Neural cell (in vitro differentiated cells): ENCODE results near the gene ABCF2. TPM values are rescaled to one million over a fixed set of nuclear protein-coding genes. Genes with fewer than 3 reads are reported as not detected.

Experiments
- H2AFZ ChIP-seq: fragments of 200-600, 300-800 bp; sonication (generic), shearing (Covaris generic); 2 replicates; pipeline ENCODE4 v1.6.0; 2014; ENCODE audit warnings: low read depth, mild to moderate bottlenecking, antibody characterized with exemption, low read length, moderate library complexity
- H3F3A ChIP-seq: fragments of 200-600 bp; shearing (Covaris generic); 2 replicates; pipeline ENCODE4 v1.6.1; 2016; ENCODE audit warnings: mild to moderate bottlenecking, moderate library complexity, mixed read lengths, antibody characterized with exemption, low read length; ENCODE audit not compliant: insufficient read depth, poor library complexity, severe bottlenecking
- H3K27ac ChIP-seq: fragments of 200-600, 300-800 bp; sonication (generic), shearing (Covaris generic); 2 replicates; pipeline ENCODE4 v1.5.1; 2014; ENCODE audit warnings: mild to moderate bottlenecking, low read length, moderate library complexity
- H3K27me3 ChIP-seq: fragments of 300-800, 200-600 bp; sonication (generic), shearing (Covaris generic); 2 replicates; pipeline ENCODE4 v1.6.0; 2014; ENCODE audit warnings: mild to moderate bottlenecking, low read depth, low read length, moderate library complexity; ENCODE audit not compliant: insufficient read depth
- H3K36me3 ChIP-seq: fragments of 300-800, 200-600 bp; sonication (generic), shearing (Covaris generic); 2 replicates; pipeline ENCODE4 v1.5.1; 2014; ENCODE audit warnings: mild to moderate bottlenecking, antibody characterized with exemption, low read length, moderate library complexity; ENCODE audit not compliant: insufficient read depth
- H3K4me2 ChIP-seq: fragments of 300-800, 200-600 bp; sonication (generic), shearing (Covaris generic); 2 replicates; pipeline ENCODE4 v1.6.0; 2014; ENCODE audit warnings: mild to moderate bottlenecking, low read length
- H3K4me3 ChIP-seq: fragments of 300-800, 200-600 bp; sonication (generic), shearing (Covaris generic); 2 replicates; pipeline ENCODE4 v1.5.1; 2014; ENCODE audit warnings: mild to moderate bottlenecking, low read length, moderate library complexity
- H3K79me2 ChIP-seq: fragments of 200-600 bp; shearing (Covaris generic); replicated peaks from 2 replicates; pipeline ENCODE4 v1.6.0; 2014; ENCODE audit warnings: mild to moderate bottlenecking, low read length, moderate library complexity; ENCODE audit not compliant: insufficient read depth
- H3K9ac ChIP-seq: fragments of 300-800, 200-600 bp; sonication (generic), shearing (Covaris generic); 2 replicates; pipeline ENCODE4 v1.6.1; 2016; ENCODE audit warnings: mild to moderate bottlenecking, low read length, mixed read lengths
- H3K9me2 ChIP-seq: fragments of 200-600 bp; shearing (Covaris generic); 2 replicates; pipeline ENCODE4 v1.6.1; 2016; ENCODE audit warnings: mild to moderate bottlenecking, low read length, mixed read lengths; ENCODE audit not compliant: insufficient read depth
- H3K9me3 ChIP-seq: fragments of 200-600, 300-800 bp; sonication (generic), shearing (Covaris generic); 2 replicates; pipeline ENCODE4 v1.6.1; 2016; ENCODE audit warnings: mild to moderate bottlenecking, mixed run types, low read length, moderate library complexity, mixed read lengths
- H4K20me1 ChIP-seq: fragments of 200-600 bp; shearing (Covaris generic); 2 replicates; pipeline ENCODE4 v1.6.1; 2016; ENCODE audit warnings: mild to moderate bottlenecking, mixed run types; ENCODE audit not compliant: insufficient read depth
- CTCF ChIP-seq: fragments of 450-650 bp; IDR thresholded peaks from 2 replicates; pipeline ENCODE4 v1.5.1; 2014; ENCODE audit warnings: antibody characterized with exemption, mild to moderate bottlenecking, moderate library complexity; ENCODE audit not compliant: poor library complexity, severe bottlenecking
- EP300 ChIP-seq: fragments of 450-650 bp; conservative IDR thresholded peaks from 2 replicates; pipeline ENCODE4 v1.6.1; 2014; ENCODE audit warnings: antibody characterized with exemption, mild to moderate bottlenecking, moderate library complexity; ENCODE audit not compliant: poor library complexity, severe bottlenecking
- EZH2 ChIP-seq: fragments of 200-600, 300-800 bp; shearing (Covaris generic), sonication (generic); IDR thresholded peaks from 2 replicates; pipeline ENCODE4 v1.6.1; 2014; ENCODE audit warnings: antibody characterized with exemption, low read length, borderline replicate concordance, mild to moderate bottlenecking; ENCODE audit not compliant: insufficient read depth, poor library complexity, severe bottlenecking
- MXI1 ChIP-seq: fragments of 450-650 bp; conservative IDR thresholded peaks from 2 replicates; pipeline ENCODE4 v1.6.1; 2014; ENCODE audit warnings: antibody characterized with exemption, mild to moderate bottlenecking; ENCODE audit not compliant: poor library complexity, severe bottlenecking
- POLR2AphosphoS5 ChIP-seq: IDR thresholded peaks from 2 replicates; pipeline ENCODE4 v1.6.1; 2012
- RAD21 ChIP-seq: fragments of 450-650 bp; conservative IDR thresholded peaks from 2 replicates; pipeline ENCODE4 v1.6.1; 2014; ENCODE audit warnings: antibody characterized with exemption, mild to moderate bottlenecking, moderate library complexity
- REST ChIP-seq: IDR thresholded peaks from 2 replicates; pipeline ENCODE4 v1.6.1; 2012; ENCODE audit warnings: borderline replicate concordance
- SMC3 ChIP-seq: fragments of 450-650 bp; conservative IDR thresholded peaks from 2 replicates; pipeline ENCODE4 v1.6.1; 2014; ENCODE audit warnings: antibody characterized with exemption, mild to moderate bottlenecking, moderate library complexity; ENCODE audit not compliant: poor library complexity
- TAF1 ChIP-seq: IDR thresholded peaks from 2 replicates; pipeline ENCODE4 v1.6.1; 2012; ENCODE audit warnings: low read depth
- polyA plus RNA-seq: library from polyadenylated mRNA; depleted of rRNA; stranded (reverse); fragments of >200 nt; gene quantifications from 2 replicates; pipeline ENCODE4 v1.2.3, GENCODE V29; 2014

Gene ABCF2
- polyA plus RNA-seq, 1 donor from 2014 or later, result 32.7 TPM

- TF ChIP-seq RAD21 (no peak), REST (no peak), SMC3 (no peak), MXI1 (no peak), POLR2AphosphoS5 (no peak), CTCF (no peak), EZH2 (no peak), TAF1 (no peak), EP300 (no peak)
- no peaks in the 10 kb centered on the region for H3K36me3 ChIP-seq
Measured at GRCh38 chr7:151218170-151218569, 8.8 kb downstream of the ABCF2 start.

GRCh38 chr7:151215396-151215795 lies 11.6 kb downstream of the ABCF2 start:
- H3K9me2 ChIP-seq, result no peaks in the 10 kb centered on the region
- H3K27ac ChIP-seq, result no peak overlapping the region
- H3K4me2 ChIP-seq, result no peak overlapping the region
- no peaks in the 10 kb centered on the region for H4K20me1 ChIP-seq
- no peaks in the 10 kb centered on the region for H3K9me3 ChIP-seq
- TF ChIP-seq SMC3 (no peak), REST (no peak), RAD21 (no peak), POLR2AphosphoS5 (no peak), TAF1 (no peak), MXI1 (no peak), CTCF (no peak), EZH2 (no peak), EP300 (no peak)
- no peaks in the 10 kb centered on the region for H3F3A ChIP-seq
- no peaks in the 10 kb centered on the region for H3K79me2 ChIP-seq
- H2AFZ ChIP-seq, result no peak overlapping the region
- no peak overlapping the region for H3K4me3 ChIP-seq
- H3K36me3 ChIP-seq, result no peaks in the 10 kb centered on the region
- no peaks in the 10 kb centered on the region for H3K27me3 ChIP-seq
- H3K9ac ChIP-seq, result no peak overlapping the region

More at GRCh38 chr7:151218170-151218569, 8.8 kb downstream of the ABCF2 start:
- Histone ChIP-seq H3K4me3 (no peak overlapping the region), H3K79me2 (no peaks in the 10 kb centered on the region), H4K20me1 (no peaks in the 10 kb centered on the region), H2AFZ (no peak overlapping the region), H3K9me3 (no peaks in the 10 kb centered on the region), H3F3A (no peaks in the 10 kb centered on the region), H3K9me2 (no peaks in the 10 kb centered on the region), H3K9ac (no peak overlapping the region), H3K4me2 (no peak overlapping the region), H3K27ac (no peak overlapping the region), H3K27me3 (no peaks in the 10 kb centered on the region)
